ENCODE results near the gene CHAD. TPM values are rescaled to one million over a fixed set of nuclear protein-coding genes. Genes with fewer than 3 reads are reported as not detected.

CHAD gene
- total and polyA plus RNA-seq, 2 donors (not counting 1 experiment from before 2014, with no cell fraction given): 3.5 to 4.4 TPM

- Mint-ChIP-seq H3K4me3 (no peak overlapping the region), H3K9me3 (ENCODE audit: insufficient read depth) (no peaks in the 10 kb centered on the region), H3K27me3 (no peaks in the 10 kb centered on the region), H3K4me1 (peaks cover 11% of the 10 kb centered on the region), H3K27ac (no peak overlapping the region)
- ATAC-seq (ENCODE audit: low read depth) (no peak), DNase-seq (no peak)
- CTCF ChIA-PET: no interaction called here
- POLR2A ChIA-PET: interaction anchor here (0.5 kb wide), 1 partner anchor 49 kb away, joined by 7 read pairs; no protein-coding TSS in a partner anchor
- Histone ChIP-seq H3K36me3 (replicated peaks in 1 of 2; ENCODE audit: control extremely low read depth in 1 of 2, control insufficient read depth in 1 of 2, extremely low read depth in 1 of 2, insufficient read depth in 2 of 2, low read length in 1 of 2) (peaks cover 0 to 7% of the 10 kb centered on the region in 2 experiments), H3K27me3 (replicated peaks in 1 of 4; ENCODE audit: control extremely low read depth in 1 of 4, control insufficient read depth in 3 of 4, insufficient read depth in 4 of 4, low read length in 3 of 4) (no peaks in the 10 kb centered on the region), H3K9ac (ENCODE audit: low read length) (no peak overlapping the region), H4K20me1 (ENCODE audit: control insufficient read depth, insufficient read depth, low read length, poor library complexity, severe bottlenecking) (no peaks in the 10 kb centered on the region), H3K4me2 (replicated peaks; ENCODE audit: low read depth, low read length, poor library complexity, severe bottlenecking) (no peak overlapping the region), H3K4me3 (ENCODE audit: control extremely low read depth in 1 of 5, extremely low read depth in 1 of 5, insufficient read depth in 1 of 5, low read depth in 2 of 5, low read length in 4 of 5) (no peak overlapping the region), H2AFZ (ENCODE audit: insufficient read depth, low read depth, low read length, poor library complexity, severe bottlenecking) (no peak overlapping the region), H3K27ac (ENCODE audit: low read length in 2 of 2) (no peak overlapping the region), H3K79me2 (ENCODE audit: control insufficient read depth, insufficient read depth, low read length) (no peaks in the 10 kb centered on the region), H3K4me1 (ENCODE audit: control insufficient read depth in 2 of 2, insufficient read depth in 2 of 2, low read length in 2 of 2) (peaks cover 0 to under 1% of the 10 kb centered on the region in 2 donors), H3K9me3 (ENCODE audit: control extremely low read depth in 1 of 3, control insufficient read depth in 2 of 3, insufficient read depth in 1 of 3, low read length in 2 of 3) (no peaks in the 10 kb centered on the region)
- TF ChIP-seq EZH2 (IDR thresholded peaks at IDR 0.05; ENCODE audit: borderline replicate concordance, insufficient read depth, low read depth, low read length, poor library complexity, severe bottlenecking) (no peak), CTCF (IDR thresholded peaks at IDR 0.05) (no peak)
- intact Hi-C loops (cut with micrococcal nuclease): no loop called here
- WGBS (ENCODE audit: insufficient coverage): 92% methylated on average over 4 of the region's 4 CpGs
These were observed 8.9 kb downstream of the CHAD start for GRCh38 chr17:50459756-50460155.

GRCh38 chr17:50458701-50459676 is 9.7 kb downstream of the CHAD start:
- Histone ChIP-seq H3K27me3 (replicated peaks in 1 of 4; ENCODE audit: control extremely low read depth in 1 of 4, control insufficient read depth in 3 of 4, insufficient read depth in 4 of 4, low read length in 3 of 4) (no peaks in the 10 kb centered on the region), H2AFZ (ENCODE audit: insufficient read depth, low read depth, low read length, poor library complexity, severe bottlenecking) (no peak overlapping the region), H3K4me2 (replicated peaks; ENCODE audit: low read depth, low read length, poor library complexity, severe bottlenecking) (no peak overlapping the region), H3K9ac (ENCODE audit: low read length) (no peak overlapping the region), H4K20me1 (ENCODE audit: control insufficient read depth, insufficient read depth, low read length, poor library complexity, severe bottlenecking) (no peaks in the 10 kb centered on the region), H3K4me3 (ENCODE audit: control extremely low read depth in 1 of 5, extremely low read depth in 1 of 5, insufficient read depth in 1 of 5, low read depth in 2 of 5, low read length in 4 of 5) (no peak overlapping the region), H3K36me3 (replicated peaks in 1 of 2; ENCODE audit: control extremely low read depth in 1 of 2, control insufficient read depth in 1 of 2, extremely low read depth in 1 of 2, insufficient read depth in 2 of 2, low read length in 1 of 2) (peaks cover 0 to 7% of the 10 kb centered on the region in 2 experiments), H3K27ac (ENCODE audit: low read length in 2 of 2) (no peak overlapping the region), H3K9me3 (ENCODE audit: control extremely low read depth in 1 of 3, control insufficient read depth in 2 of 3, insufficient read depth in 1 of 3, low read length in 2 of 3) (no peaks in the 10 kb centered on the region), H3K4me1 (ENCODE audit: control insufficient read depth in 2 of 2, insufficient read depth in 2 of 2, low read length in 2 of 2) (peaks cover 0 to 1% of the 10 kb centered on the region in 2 donors), H3K79me2 (ENCODE audit: control insufficient read depth, insufficient read depth, low read length) (no peaks in the 10 kb centered on the region)
- Mint-ChIP-seq H3K4me1 (peaks cover 9% of the 10 kb centered on the region), H3K27ac (no peak overlapping the region), H3K27me3 (no peaks in the 10 kb centered on the region), H3K4me3 (no peak overlapping the region), H3K9me3 (ENCODE audit: insufficient read depth) (no peaks in the 10 kb centered on the region)
- 96% methylated on average over 10 of the region's 16 CpGs for WGBS (ENCODE audit: insufficient coverage)
- ATAC-seq (ENCODE audit: low read depth) (no peak), DNase-seq (no peak)
- ChIA-PET CTCF (no interaction called here), POLR2A (interaction anchor here (0.5 kb wide), 1 partner anchor 50 kb away, joined by 7 read pairs; no protein-coding TSS in a partner anchor)
- intact Hi-C loops (cut with micrococcal nuclease): no loop called here
- TF ChIP-seq EZH2 (IDR thresholded peaks at IDR 0.05; ENCODE audit: borderline replicate concordance, insufficient read depth, low read depth, low read length, poor library complexity, severe bottlenecking) (no peak), CTCF (IDR thresholded peaks at IDR 0.05) (no peak)
